Suppressor macrophage (primary cell): ENCODE data around the gene SIX2.

Experiments used
- DNase-seq, 4 experiments: peaks; one replicate each; pipeline ENCODE4 v3.0.0-alpha.2; 2020 to 2022

Gene SIX2

DNA sequence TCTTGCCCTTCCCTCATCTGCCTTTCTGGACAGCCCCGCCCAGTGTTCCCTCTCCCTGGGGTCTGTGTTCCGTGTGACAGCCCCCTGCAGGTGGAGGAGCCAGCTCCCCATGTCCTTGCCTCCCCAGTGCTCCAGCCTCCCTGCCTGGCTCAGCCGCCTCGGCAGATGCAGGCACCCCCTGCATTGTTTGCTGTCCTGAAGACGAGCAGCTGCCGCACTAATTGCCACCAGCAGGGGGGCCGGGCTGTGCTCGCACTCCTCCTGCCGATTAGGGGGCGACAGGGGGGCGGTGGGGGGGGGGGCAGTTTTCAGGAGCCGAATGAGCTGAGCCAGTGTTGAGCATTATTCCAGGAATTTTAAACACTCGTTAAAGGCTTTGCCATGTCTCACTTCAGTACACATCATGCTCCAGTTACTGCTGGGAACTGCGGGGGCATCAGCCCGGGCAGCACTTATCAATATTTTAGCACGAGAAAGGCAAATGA, 44.5 kb downstream of the SIX2 start:
- DNase-seq, result peak in 1 of 4 experiments; percentile 47

DNA sequence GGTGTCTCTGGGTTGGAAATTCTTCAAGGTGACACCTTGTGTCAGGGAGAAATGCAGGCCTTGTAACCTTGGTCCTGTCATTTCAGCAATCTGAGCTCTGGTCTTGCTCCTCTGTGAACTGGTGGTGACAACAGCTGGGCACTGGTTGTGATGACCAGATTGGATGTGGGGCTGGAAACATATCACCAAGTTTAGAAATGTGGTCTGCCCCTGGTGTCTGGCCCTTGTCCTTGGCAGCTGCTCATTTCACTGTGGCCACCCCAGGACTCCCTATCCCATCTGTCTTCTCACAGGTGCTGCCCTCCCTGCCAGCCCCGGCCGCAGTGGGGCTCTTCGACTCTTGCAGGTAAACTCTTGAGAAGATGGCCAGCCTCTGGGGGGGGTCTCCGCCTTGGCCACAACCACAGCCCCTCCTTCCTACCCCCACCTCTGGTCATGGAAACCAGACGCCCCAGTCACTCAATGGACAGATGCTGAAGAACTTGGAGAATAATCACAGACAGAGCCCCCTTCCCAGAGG, 47.0 kb downstream of the SIX2 start:
- DNase-seq, result no peak

DNA sequence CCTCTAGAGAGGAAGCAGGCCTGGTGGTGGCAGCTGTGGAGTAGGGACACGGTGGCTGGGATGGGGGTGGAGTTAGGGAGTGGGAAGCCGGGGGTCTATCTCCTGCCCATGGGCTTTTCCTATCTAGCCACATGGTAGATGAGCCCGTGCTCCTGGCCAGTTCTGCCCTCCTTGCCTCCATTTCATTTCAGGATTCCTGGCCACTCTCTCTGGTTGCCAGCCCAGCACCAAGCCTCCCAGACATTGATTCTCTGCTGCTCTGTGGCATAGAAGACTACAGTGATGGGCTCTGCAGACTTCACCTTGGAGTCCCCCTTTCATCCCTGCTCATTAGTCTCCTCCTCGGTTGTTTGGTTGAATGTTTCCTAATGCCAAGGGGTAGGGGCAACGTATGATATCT, 48.4 kb downstream of the SIX2 start:
- DNase-seq, result no peak

DNA sequence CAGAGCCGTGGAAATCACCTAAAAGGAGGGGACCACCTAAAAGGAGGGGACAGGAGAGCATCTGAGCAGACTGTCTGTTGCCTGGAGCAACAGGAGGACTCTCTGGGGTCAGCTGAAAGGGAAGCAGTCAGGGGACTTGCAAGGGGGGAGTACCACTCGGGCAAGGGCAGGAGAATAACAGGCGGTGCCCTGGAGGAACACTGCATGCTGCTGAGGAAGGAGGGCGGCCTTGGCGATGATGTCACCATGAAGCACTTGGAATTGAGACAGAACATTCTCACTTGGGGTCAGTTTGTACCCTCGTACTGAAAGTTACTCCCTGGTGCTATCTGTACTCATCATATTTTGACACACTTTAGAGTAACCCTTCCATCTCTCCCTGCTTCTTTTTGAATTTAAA, 49.4 kb downstream of the SIX2 start:
- no peak for DNase-seq

DNA sequence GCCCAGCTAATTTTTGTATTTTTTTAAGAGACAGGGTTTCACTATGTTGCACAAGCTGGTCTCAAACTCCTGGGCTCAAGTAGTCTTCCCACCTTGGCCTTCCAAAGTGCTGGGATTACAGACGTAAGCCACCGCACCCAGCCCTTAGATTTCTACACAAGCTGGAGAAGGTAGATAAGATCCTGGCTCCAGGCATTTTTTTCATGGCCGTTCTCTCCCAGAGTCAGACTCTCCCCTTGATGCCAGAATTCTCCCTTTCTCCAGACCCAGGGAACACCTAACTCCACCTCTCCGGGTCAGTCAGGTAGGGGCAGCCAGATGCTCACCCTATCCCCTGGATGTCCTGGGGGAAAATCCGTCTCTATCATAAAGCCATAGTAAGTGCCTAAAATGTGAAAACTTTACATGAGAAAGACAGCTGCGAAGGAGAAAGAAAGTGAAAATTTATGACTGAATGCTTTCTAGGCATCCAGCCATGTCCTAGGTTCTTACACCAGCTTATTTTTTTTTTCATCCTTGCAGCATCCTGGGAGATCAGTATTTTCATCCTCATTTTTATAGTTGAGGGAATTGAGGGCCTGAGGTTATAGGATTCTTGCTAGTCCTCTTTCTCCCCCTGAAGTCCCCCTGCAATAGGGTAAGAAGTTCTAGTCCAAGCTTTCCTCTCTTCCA, 51.5 kb downstream of the SIX2 start:
- DNase-seq, result no peak

DNA sequence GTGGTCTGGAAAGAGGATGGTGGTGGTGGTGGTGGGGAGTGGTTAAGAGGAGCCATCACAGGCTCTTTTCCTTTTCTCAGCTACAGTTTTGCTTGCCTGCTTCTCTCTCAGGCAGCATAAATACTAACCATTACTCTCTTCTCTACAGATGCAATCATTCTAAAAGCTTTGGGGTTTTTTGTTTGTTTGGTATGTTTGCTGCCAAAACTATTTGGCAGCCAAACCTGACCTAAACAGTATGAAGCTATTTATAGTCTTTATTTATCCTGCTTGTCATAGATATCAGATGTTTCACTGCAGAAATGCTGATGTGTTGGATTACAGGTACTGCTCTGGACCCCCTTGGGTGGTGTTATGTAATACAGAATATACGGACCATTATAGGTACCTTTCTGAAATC, 52.4 kb downstream of the SIX2 start:
- DNase-seq, result no peak

DNA sequence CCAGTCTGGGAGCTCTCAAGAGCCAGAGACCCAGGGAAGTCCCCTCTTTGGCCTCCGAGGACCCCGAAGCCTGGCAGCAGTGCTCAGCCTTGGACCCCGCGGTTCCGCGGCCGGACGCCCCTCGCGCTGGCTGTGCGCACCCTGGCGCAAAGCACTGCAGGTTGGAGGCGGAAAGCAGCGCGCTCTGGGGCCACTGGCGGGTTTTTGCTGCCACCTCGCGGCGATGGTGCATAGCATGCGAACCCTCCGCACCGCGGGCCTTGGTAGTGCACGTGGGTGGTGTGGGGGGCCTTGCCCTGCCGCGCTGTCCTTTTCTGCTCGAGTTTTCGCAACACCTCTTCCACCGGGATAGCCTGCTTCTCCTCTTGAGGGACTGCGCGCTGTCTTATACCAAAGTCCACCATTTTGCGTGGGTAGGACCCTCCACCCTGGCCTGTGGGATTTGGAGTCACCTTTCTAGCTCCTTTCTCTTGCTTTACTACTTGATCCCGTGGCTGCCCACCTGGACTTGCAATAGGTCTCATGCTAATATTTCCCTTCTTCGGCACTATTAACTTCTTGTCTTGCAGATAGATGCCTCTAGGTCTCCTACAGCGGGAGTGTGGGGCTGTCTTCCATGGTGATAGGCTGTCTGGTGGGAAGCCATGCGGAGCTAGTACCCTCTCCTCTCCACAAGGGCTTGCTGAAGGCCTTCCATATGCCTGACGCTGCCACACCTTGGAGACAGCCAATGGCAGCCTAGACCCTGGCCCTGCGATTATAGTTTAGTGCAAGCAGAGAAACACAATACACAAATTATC, 53.5 kb downstream of the SIX2 start:
- peak; percentile 70 to 90 (median 84) for DNase-seq
